Keratinocyte (primary cell): Measurements from ENCODE around the gene PCDHGC3.

Experiments
- CTCF ChIP-seq, 3 experiments: IDR thresholded peaks in 1 of 3; conservative IDR thresholded peaks in 1 of 3; optimal IDR thresholded peaks in 1 of 3; 2 replicates in 2 of 3; 3 replicates in 1 of 3; pipeline versions ENCODE3 to v1.5.1; 2011; ENCODE audit warnings: low read length in 3 of 3, mild to moderate bottlenecking in 3 of 3, moderate library complexity in 2 of 3, control low read depth in 1 of 3, inconsistent platforms in 1 of 3; ENCODE audit not compliant: insufficient read depth in 2 of 3; ENCODE audit errors: extremely low read depth in 1 of 3
- EZH2 ChIP-seq: IDR thresholded peaks from one replicate; pipeline ENCODE4 v1.6.1; 2012; ENCODE audit warnings: inconsistent platforms, mild to moderate bottlenecking, low read length, moderate library complexity

DNA sequence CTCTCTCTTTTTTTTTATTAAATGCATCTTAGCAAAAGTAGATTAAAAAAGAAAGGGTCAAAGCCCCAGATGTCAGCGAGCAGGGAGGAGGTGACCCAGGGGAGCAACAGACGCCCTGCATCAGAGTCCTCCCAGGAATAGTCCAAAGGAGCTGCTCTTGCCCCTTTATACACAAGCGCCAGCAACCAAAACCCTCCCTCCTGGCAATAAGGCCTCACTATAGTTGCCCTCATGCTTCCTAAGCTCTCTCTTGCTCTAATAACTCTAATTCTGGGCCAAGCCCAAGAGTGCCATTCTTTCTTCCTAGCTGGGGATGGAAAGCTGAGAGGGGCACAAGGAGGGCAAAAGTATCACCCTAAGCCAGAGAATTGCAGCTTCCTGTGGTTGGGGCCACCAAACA, 39.4 kb downstream of the PCDHGC3 start:
- TF ChIP-seq CTCF (optimal IDR thresholded peaks at IDR 0.05 in 1 of 3, IDR thresholded peaks at IDR 0.05 in 1 of 3, conservative IDR thresholded peaks at IDR 0.05 in 1 of 3; ENCODE audit: extremely low read depth in 1 of 3, insufficient read depth in 2 of 3, low read length in 3 of 3): no peak
- TF ChIP-seq EZH2: no peak
